GM21360 (cell line): ENCODE measurements around the gene BSDC1.
"Not testable (repeated sequence)": the region's sequence is repeated elsewhere in the genome, so short reads cannot be mapped to it uniquely, and the experiment has no call there.

Experiments
- ATAC-seq: cut with Tn5 transposase; IDR thresholded peaks from one replicate; pipeline ENCODE4 v1.9.1; 2021; ENCODE audit warnings: mild to moderate bottlenecking, moderate library complexity; ENCODE audit not compliant: unreplicated experiment

Gene BSDC1

DNA sequence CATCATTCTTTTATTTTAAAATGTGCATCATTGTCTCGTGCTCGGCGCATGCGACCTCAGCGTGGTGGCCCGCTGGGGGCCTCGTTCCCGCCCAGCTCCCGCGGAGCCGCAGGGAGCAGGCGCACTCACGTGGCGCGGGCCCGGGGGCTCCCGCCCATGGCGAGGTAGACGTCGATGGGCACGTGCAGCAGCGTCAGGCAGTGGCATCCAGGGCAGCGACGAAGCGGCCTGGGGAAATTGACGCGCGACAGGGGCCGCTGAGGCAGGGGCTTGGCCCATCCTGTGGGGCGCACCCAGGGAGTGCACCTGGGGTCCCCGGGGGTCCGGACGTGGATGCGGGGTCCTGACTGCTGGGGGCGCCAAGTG, 33.0 kb downstream of the BSDC1 start:
- no peak for ATAC-seq

GRCh38 chr1:32358435-32358834, 35.8 kb downstream of the BSDC1 start:
- no peak for ATAC-seq

GRCh38 chr1:32357614-32358013, 36.6 kb downstream of the BSDC1 start:
- ATAC-seq: no peak

DNA sequence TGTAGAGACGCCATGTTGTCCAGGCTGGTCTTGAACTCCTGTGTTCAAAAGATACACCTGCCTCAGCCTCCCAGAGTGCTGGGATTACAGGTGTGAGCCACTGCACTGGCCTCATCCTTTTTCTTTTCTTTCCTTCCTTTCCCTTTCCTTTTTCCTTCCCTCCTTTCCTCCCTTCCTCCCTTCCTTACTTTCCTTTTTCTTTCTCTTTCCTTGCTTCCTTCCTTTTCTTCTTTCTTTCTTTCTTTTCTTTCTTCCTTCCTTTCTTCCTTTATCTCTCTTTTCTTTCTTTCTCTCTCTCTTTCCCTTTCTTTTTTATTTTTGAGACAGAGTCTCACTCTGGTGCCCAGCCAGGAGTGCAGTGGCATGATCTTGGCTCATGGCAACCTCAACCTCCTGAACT, 37.8 kb downstream of the BSDC1 start:
- ATAC-seq: no peak

- not testable (repeated sequence) for ATAC-seq
These were observed 38.5 kb downstream of the BSDC1 start for GRCh38 chr1:32355778-32356177.

DNA sequence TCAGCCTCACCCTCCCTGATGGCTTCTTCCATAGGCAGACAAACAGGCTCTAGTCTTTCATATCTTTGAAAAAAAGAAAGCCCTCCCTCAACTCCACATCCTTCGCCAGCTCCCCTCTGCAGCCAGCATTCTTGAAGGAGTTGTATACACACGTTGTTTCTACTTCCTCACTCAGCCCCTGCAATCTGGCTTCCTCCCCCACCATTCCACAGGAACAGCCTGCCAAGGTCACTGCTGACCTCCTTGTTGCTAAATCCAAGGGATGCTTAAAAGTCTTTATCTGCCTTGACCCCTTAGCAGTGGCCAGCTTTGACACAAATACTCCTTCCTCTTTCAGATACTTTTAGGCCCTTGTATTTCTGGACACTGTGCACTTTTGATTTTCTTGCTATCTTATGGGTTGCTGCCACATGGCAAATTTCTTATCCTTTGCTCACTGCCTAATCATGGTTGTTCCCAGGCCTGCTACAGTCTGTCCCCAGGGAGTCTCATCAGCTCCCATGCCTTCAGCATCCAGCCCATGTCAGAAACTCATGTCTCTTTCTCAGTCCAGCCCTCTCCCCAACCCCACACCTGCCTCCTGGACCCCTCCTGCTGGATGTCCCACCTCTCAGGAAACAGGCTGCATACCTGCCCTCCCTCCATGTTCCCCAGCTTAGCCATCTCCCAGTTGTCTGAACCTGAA, 40.2 kb downstream of the BSDC1 start:
- ATAC-seq: no peak

DNA sequence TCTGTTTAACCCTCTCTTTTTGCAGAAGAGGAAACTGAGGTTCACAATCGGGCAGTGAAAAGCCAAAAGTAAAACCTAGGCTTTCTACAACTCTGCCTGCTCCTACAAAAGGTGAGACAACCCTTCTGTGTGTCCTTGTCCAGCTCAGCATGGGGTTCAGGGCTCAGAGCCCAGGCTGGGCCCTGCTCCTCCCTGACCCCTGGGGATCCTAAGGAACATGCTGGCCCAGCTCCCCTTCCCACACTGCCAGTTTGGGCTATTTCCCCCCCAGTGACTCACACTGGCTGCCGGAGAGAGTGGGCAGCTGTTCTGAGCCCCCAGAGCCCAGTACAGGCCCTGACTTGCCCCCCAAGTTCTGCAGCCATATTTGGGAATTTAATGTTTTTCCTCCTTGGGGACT, 40.8 kb downstream of the BSDC1 start:
- ATAC-seq: no peak

DNA sequence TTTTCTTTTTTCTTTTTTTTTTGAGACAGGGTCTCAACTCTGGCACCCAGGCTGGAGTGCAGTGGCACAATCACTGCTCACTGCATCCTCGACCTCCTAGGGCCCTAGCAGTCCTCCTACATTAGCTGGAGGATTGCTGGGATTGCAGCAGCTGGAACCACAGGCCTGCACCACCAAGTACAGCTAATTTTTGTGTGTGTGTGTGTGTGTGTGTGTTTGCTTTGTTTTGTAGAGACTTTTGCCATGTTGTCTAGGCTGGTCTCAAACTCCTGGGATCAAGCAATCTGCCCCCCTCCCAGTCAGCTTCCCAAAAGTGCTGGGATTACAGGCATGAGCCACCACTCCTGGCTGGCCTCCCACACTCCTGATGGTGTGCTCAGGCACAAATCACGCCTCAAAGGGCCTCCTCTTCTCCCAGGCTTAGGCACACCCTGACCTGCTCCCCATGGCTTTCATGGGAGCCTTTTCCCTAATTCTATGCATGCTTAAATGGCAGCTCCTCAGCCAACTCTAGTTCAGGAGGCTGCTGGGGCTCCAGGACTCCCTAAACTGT, 41.3 kb downstream of the BSDC1 start:
- ATAC-seq: no peak

- no peak for ATAC-seq
These were observed 41.9 kb downstream of the BSDC1 start for GRCh38 chr1:32352239-32352745.

DNA sequence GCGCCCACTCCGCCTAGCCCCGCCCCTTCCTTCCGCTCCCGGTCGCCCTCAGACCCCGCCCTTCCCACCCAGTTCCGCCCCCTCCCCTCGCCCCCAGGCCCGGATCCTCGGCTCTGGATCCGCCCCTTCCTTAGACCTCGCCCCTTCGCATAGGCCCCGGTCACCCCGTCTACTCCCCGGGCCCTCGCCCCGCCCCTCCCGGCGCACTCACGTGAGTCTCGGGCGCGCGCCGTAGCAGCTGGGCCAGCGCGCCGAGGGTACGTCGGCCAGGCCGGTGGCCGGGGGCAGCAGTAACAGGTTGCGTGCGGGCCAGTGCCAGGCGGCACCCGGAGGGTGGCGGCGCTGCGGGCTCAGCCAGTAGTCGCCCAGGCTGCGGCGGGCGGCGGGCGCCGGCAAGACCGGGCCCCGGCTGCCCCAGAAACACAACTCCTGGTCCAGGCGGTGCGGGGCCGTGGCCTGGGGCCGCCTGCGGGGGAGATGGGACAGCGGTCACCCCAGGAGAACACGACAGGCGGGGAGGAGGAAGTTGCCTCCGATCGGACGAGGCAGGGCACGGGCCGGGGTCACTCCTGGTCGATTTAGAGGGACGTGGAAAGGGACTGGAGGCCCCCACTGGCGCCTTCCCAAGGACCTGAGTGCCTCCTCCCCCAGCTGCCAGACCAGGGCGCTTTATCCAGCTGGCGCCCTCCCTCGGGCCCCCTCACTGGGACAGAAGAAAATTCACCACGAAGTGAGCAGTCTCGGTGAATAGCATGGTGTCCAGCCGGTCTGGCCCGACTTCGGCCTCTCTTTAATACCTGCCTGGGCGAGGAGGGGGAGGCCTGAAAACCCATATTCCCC, 42.6 kb downstream of the BSDC1 start:
- peak; percentile 84 for ATAC-seq

GRCh38 chr1:32350785-32351398, 43.3 kb downstream of the BSDC1 start:
- peak; percentile 20 for ATAC-seq

DNA sequence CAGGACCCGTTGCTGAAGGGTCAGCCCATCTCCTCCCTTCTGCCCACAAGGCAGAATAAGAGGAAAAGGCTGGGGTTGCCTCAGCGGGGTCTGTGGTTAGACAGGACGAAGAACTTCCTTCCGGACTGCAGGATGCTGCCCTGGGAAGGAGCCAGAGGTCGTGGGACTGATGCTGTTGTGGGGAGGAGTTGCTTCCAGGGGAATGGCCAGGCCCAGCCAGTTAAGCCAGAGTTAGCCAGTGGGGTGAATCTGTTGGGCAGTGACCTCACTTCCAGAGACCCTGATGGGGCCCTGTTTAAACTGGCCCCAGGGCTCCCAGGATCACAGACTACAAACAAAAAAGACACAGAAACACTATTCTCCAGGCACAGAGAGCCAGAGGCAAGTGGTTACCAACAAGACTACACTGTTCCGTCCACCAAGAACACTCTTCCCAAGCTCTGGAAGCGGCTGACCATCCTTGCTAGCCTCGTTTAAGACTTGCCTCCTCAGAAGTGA, 45.0 kb downstream of the BSDC1 start:
- ATAC-seq: no peak

DNA sequence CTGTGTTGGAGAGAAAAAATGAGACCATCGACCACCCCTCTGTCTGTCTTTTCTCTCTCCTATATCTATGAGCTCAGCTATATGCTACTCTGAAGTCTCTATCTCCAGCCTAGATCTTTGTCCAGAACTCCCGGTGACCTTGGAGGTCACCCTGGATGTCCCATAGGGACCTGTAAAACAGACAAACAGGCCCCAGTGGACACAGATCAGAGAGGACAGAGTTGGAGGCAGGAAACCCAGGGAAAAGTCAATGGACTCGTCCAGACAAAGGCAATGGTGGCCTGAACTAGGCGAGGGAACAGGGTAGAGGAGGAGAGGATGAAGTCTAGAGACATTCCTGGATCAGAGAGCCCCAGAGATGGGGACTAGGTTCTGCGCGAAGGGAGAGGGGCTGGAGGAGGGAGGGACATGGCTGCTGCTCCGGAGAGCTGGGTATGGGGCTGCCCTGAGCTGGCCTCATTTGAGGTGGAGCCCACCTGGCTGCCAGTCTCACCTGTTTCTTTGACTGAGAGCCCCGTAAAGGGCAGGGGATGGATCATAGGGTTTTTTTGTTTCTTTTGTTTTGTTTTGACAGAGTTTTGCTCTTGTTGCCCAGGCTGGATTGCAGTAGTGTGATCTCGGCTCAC, 47.6 kb downstream of the BSDC1 start:
- ATAC-seq: no peak

DNA sequence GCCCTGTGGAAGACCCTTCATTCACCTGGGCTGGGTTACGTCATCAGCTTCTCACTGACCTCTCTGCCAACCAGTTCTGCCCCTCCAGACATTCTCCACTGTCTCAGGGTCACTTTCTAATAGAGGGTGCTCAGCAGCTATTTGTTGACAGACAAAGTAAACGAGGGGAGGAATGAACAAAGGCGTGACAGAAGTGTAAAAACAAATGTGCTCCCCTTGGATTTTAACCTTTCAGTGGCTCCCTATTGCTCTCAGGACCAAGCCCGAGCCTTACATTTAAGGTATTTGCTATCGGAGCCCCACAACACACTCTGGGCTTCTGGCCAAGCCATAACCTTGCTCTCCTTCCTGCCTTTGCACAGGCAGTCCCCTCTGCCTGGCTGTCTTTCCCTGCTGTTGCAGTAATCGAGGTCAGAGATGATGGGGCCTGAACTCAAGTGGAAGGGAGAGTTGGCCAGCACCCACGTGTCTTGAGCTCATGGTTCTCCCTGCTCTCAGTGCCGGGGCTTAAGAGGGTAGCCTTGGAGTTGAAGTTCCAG, 48.9 kb downstream of the BSDC1 start:
- ATAC-seq: no peak

DNA sequence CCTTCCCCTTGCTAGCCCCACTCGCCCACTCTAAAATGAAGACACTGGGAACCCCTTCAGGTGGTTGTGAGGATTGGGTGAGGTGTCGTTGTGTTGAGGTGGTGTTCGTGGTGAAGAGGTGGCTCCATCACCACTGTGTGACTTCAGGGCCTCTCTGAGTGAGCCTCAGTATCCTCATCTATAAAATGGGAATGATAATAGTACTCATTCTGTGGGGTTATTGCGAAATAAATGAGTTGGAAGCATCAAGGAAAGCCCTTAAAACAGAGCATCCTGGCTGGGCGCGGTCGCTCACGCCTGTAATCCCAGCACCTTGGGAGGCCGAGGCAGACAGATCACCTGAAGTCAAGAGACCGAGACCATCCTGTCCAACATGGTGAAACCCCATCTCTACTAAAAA, 51.5 kb downstream of the BSDC1 start:
- ATAC-seq: no peak

GRCh38 chr1:32341971-32342370, 52.3 kb downstream of the BSDC1 start:
- ATAC-seq: no peak

GRCh38 chr1:32341186-32341757, 53.0 kb downstream of the BSDC1 start:
- ATAC-seq: no peak

DNA sequence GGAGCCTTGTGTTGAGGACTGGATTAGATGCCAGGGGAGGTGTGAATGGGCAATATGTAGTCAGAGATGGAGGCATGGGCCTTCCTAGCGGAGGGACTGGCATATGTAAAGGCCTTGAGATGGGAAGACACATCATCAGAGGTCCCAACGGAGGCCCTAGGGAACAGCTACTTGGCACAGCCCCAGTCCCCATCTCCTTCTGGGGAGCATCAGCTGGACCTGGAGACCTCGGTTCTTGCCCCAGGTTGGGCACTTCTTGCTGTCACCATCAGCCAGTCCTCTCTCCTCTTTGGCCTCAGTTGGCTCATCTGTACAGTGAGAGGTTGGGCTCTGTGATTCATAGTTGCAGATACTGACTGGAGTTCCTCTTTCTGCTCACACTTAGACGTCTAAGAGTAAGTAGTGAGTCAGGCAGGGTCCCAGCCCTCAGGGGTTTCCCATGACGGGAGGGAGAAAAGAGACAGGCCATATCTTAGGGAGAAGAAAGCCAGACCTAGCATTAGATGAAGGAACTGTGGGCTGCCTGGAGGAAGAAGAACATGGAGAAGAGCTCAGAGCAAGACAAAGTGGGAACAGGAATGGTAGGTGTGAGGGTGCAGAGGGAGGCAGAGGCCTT, 54.8 kb downstream of the BSDC1 start:
- ATAC-seq: no peak

DNA sequence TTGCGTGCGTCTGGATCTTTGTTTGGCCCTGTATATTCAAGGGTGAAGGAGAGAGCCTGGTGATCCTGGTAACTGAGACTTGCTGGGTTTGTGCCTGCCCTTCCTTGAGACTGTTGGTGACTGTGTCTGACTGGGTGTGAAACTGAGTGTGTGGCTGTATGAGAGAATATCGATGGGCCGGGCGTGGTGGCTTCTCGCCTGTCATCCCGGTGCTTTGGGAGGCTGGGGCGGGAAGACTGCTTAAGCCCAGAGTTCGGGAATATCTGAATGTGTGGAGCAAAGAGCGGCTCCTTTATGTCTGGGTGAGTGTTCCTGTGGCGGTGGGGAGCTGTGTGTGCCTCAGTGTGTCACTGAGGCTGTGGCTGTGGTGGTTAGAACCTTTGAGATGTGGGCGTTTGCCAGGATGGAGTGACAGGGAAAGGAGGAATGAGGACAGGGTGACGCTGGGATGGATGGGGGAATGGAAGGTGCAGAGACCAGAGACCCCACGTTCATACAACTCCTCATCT, 55.5 kb downstream of the BSDC1 start:
- no peak for ATAC-seq
